ENCODE data around the gene IL17RA.
"Not testable (repeated sequence)": the region's sequence is repeated elsewhere in the genome, so short reads cannot be mapped to it uniquely, and the experiment has no call there.

The IL17RA gene

GRCh38 chr22:17120711-17121232 is 36.0 kb downstream of the IL17RA start:
- DNase-seq (ENCODE audit: low spot score): no peak

- peak; percentile 89 for DNase-seq (ENCODE audit: low spot score)
Measured at GRCh38 chr22:17121233-17122195, 36.7 kb downstream of the IL17RA start, which contains the start of gene TMEM121B. Gene TMEM121B, minus strand, starts transcription at chr22:17121360. Its CDS starts 233 bp downstream, at chr22:17121127.

DNA sequence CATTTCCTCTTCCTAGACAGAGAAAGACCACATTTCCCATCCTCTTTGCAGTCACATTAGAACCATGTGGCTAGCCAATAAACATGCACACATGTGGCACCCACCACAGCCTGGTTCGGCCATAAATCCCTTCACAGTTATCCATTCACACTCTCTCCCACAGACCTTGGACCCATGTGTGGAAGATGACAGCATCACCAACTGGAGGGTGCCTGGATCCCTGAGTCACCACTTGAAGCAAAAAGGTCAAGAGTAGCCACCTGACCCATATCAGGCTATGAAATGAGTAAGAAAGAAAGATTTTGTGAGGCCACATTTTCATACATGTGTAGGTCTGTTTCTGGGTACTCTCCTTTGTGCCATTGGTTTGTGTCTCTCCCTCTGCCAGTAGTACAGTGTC is 45.4 kb downstream of the IL17RA start:
- DNase-seq (ENCODE audit: low spot score): no peak

- DNase-seq (ENCODE audit: low spot score): peak; percentile 71
Measured at GRCh38 chr22:17131686-17132085, 46.9 kb downstream of the IL17RA start.

DNA sequence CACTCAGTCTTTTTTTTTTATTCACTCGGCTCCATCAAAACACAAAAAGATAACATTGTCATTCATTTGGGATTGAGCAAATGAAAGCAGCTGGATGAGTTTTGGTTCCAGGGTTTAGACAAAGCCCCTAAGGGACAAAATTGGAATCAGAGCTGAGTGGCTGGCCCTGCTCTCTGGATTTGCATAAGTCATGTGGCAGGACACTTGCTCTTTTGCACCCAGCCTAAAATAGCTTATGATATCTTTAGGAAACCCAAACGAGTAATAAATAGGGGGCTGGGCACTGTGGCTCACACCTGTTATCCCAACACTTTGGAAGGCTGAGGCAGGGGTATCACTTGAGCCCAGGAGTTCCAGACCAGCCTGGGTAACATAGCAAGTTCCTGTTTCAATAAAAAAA is 47.3 kb downstream of the IL17RA start:
- no peak for DNase-seq (ENCODE audit: low spot score)

DNA sequence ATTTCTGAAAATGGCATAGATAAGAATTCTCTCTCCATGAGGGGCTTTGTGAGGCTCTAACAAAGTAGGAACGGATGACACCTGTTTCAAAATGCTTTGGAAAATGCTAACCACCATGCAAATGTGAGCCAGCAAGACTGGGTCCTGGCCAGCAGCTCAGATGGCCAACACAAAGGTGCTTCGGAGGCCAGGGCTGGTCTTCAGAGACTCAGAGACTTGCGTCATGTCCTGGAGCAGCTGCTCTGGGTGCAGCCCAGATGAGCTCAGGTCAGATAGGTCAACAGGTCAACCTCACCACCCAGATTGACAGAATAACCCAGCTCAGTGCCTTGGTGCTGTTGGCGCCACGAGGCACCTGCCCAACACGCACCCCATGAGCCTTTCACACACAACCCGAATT is 48.3 kb downstream of the IL17RA start:
- no peak for DNase-seq (ENCODE audit: low spot score)

DNA sequence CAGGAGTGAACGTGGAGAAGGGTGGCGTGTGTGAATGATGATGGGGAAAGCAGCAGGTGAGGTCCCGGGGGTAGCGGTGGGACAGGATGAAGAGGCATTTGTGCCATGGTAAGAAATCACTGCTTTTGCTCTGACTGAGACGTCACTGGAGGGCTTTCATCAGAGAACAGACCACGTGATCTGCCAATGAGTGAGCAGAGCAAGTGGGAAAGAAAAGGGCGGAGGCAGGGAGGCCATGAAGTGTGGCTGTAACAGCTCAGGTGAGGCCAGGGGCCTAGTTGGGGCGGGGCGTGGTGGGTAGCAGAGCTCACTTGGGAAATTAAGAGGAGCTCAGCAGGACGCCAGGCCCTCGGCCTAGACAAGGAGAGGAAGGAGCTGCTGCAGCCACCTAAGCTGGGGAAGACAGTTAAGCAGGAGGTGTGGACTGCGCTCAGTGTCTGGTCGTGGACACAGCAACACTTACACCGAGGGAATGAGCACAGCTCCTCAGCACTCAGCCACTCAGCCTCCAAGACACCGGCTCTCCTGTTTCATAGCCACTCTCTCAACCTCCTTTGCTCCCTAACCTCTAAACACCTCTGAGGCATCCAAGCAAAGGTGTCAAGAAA is 50.5 kb downstream of the IL17RA start:
- no peak for DNase-seq (ENCODE audit: low spot score)

DNA sequence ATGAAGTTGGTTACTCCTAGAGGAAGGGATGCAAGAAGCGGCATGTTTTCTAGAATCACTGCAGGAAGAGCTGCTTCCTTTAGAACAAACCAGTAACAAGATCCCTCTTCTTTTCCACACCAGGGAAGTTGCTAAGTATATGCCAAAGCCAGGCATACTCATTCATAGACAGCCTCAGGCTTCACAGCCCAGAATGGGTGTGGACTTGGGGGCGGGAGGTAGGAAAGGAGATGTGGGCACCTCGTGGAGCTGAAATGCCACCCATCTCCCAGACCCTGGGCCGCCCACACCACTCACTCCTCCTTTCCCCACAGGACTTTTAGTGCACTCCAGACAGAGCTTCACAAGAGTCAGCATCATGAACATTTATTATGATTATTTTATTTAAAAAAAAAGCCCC is 52.4 kb downstream of the IL17RA start:
- no peak for DNase-seq (ENCODE audit: low spot score)

DNA sequence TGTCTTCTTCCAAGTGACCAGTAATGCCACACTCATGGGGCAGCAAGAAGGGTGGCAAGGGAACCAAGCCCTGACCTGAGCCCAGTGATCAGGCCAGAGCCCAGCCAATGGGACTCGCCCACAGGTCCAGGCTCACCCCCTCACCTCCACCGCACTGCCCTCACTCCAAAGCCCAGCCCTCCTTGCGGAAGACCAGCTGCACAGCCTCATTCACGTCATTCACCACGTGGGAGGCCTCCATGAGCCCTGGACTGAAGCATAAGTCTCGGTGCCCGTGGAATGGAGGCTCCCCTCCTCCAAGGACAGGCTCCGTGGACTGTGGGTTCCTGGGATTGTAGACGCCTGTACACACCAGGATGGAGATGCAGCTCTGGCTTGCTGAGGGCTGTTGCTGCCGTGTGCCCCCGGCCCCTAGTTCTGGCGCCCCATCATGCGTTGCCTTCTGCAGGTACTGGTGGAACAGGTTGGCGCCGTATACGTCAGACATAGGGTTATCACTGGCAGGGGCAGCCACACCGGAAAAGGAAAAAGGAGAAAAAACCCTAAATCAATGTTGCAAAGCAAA is 53.1 kb downstream of the IL17RA start:
- DNase-seq (ENCODE audit: low spot score): no peak

DNA sequence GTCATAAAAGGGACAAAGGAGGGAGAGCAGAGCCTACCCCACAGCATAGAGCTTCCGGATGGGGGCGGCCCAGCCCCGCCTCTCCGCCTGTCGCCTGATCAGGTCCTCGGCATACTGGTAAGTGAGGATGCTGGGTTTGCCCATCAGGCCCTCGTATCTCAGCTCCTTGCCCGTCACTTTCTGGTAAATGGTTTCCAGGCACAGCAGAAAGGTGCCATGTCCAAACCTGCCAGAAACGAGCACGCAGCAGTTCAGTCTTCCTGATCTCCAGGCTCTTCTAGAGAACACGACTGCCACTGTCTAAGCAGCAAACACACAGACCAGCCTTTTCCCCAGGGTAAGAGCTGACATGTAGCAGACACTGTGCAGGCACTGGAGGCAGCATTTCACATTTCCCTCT is 53.7 kb downstream of the IL17RA start:
- no peak for DNase-seq (ENCODE audit: low spot score)

- no peak for DNase-seq (ENCODE audit: low spot score)
Measured at GRCh38 chr22:17140022-17140421, 55.2 kb downstream of the IL17RA start.

- DNase-seq (ENCODE audit: low spot score): no peak
Measured at GRCh38 chr22:17140826-17141766, 56.3 kb downstream of the IL17RA start.

- no peak for DNase-seq (ENCODE audit: low spot score)
Measured at GRCh38 chr22:17143101-17143500, 58.3 kb downstream of the IL17RA start.

DNA sequence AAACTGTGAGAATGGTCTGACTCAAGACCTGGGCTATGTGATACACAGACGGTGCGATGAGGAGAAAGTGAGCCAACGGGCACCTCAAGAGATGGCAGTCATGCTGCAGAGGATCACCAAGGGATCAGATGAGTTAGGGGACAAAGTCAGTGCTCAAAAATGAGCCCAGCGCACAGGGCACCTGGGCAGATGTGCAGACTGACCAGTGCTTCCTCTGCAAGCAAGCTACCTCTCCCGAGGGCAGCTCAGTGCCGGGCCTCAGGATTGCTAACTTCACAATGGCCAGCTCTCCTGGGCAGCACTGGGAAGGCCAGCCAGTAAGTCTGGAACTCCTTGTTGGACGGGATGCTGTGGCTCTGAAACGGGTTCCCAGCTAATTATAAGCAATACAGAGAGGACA is 59.0 kb downstream of the IL17RA start:
- DNase-seq (ENCODE audit: low spot score): no peak

GRCh38 chr22:17145021-17145680 is 60.4 kb downstream of the IL17RA start:
- no peak for DNase-seq (ENCODE audit: low spot score)

GRCh38 chr22:17147458-17147857 is 62.7 kb downstream of the IL17RA start:
- DNase-seq (ENCODE audit: low spot score): not testable (repeated sequence)

GRCh38 chr22:17149076-17149815 is 64.4 kb downstream of the IL17RA start:
- no peak for DNase-seq (ENCODE audit: low spot score)

GRCh38 chr22:17152340-17152739 is 67.5 kb downstream of the IL17RA start:
- DNase-seq (ENCODE audit: low spot score): no peak

GRCh38 chr22:17152971-17153370 is 68.2 kb downstream of the IL17RA start:
- no peak for DNase-seq (ENCODE audit: low spot score)

DNA sequence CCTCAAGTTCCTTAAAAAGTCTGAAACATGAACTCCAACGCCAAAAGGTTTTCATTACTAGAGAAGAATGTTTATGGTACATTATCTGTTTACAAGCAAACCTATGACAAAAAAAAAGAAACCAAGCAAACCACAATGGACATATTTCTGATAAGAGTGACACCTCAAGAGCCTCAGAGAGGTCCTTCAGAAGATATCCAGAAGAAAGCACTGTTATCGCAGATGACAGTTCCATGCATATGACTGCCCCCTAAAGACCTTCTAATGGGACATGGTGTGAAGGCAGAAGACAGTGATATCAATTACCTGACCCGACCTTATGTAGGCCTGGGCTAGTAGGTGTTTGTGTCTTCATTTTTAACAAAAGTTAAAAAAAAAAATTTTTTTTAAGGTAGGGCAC is 71.1 kb downstream of the IL17RA start:
- no peak for DNase-seq (ENCODE audit: low spot score)
